IPS-NIHi7 (cell line): ENCODE results near the gene CCDC167.

ENCODE experiments used
- DNase-seq: peaks from one replicate; pipeline ENCODE4 v3.0.0; 2012; ENCODE audit warnings: mixed read lengths; ENCODE audit errors: extremely low spot score

CCDC167 gene

GRCh38 chr6:37489697-37490336, 9.9 kb downstream of the CCDC167 start:
- no peak for DNase-seq

GRCh38 chr6:37488476-37488875, 11.2 kb downstream of the CCDC167 start:
- DNase-seq, result no peak

- no peak for DNase-seq
Measured at GRCh38 chr6:37487591-37488380, 11.9 kb downstream of the CCDC167 start.

- DNase-seq, result no peak
Measured at GRCh38 chr6:37486121-37486839, 13.4 kb downstream of the CCDC167 start.

GRCh38 chr6:37485291-37485702, 14.4 kb downstream of the CCDC167 start:
- peak; percentile 41 for DNase-seq

- DNase-seq, result no peak
Measured at GRCh38 chr6:37484786-37485170, 14.9 kb downstream of the CCDC167 start.

- DNase-seq, result peak; percentile 89
Measured at GRCh38 chr6:37483917-37484785, 15.5 kb downstream of the CCDC167 start.

GRCh38 chr6:37483252-37483901, 16.3 kb downstream of the CCDC167 start:
- DNase-seq, result no peak

GRCh38 chr6:37482606-37483251, 17.0 kb downstream of the CCDC167 start:
- no peak for DNase-seq

- DNase-seq, result no peak
Measured at GRCh38 chr6:37481711-37482605, 17.7 kb downstream of the CCDC167 start.

- DNase-seq, result peak; percentile 36
Measured at GRCh38 chr6:37480951-37481534, 18.6 kb downstream of the CCDC167 start.

GRCh38 chr6:37480118-37480736, 19.5 kb downstream of the CCDC167 start:
- no peak for DNase-seq

- no peak for DNase-seq
Measured at GRCh38 chr6:37479266-37479854, 20.3 kb downstream of the CCDC167 start.

GRCh38 chr6:37478827-37479226, 20.9 kb downstream of the CCDC167 start:
- no peak for DNase-seq

GRCh38 chr6:37477656-37478435, 21.8 kb downstream of the CCDC167 start:
- DNase-seq, result no peak

GRCh38 chr6:37477191-37477590, 22.5 kb downstream of the CCDC167 start:
- no peak for DNase-seq

- no peak for DNase-seq
Measured at GRCh38 chr6:37474316-37474715, 25.4 kb downstream of the CCDC167 start.
